IMR-90 (cell line): Measurements from ENCODE around the gene ADCYAP1R1. TPM values are rescaled to one million over a fixed set of nuclear protein-coding genes. Genes with fewer than 3 reads are reported as not detected.

Experiments
- ATAC-seq: fragments of 200-7000 bp; cut with Tn5 transposase; 2 replicates; pipeline ENCODE4 v1.9.1; 2020; ENCODE audit warnings: low read depth, mild to moderate bottlenecking, moderate library complexity
- BruUV-seq: library from RNA; stranded (reverse); fragments of 400-500 nt; replicated peaks from 2 replicates; lab custom pipeline; 2021; lab: Mats Ljungman, UMichigan
- CTCF ChIA-PET: fragments of 300-600 bp; formaldehyde crosslinking; extraction: SDS; loops from one replicate; lab custom pipeline; 2021; ENCODE audit warnings: antibody characterized with exemption; lab: Yijun Ruan, JAX
- POLR2A ChIA-PET: fragments of 300-600 bp; sonication (Branson Sonifier 250); formaldehyde crosslinking; loops from one replicate; lab custom pipeline; 2022; ENCODE audit warnings: antibody characterized with exemption; ENCODE audit not compliant: unreplicated experiment; lab: Charles Lee
- DNase-seq: peaks from one replicate; pipeline ENCODE4 v3.0.0; 2013
- H2AFZ ChIP-seq: replicated peaks from 2 replicates; pipeline ENCODE3; 2013; ENCODE audit warnings: low read length, mild to moderate bottlenecking; ENCODE audit not compliant: poor library complexity
- H2AK5ac ChIP-seq: 2 replicates; pipeline ENCODE4 v1.6.1; 2013; ENCODE audit warnings: low read depth, low read length, inconsistent platforms
- H2AK9ac ChIP-seq: replicated peaks from 2 replicates; pipeline ENCODE3; 2013; ENCODE audit warnings: mild to moderate bottlenecking, low read depth, low read length, moderate library complexity; ENCODE audit not compliant: poor library complexity
- H2BK120ac ChIP-seq: 2 replicates; pipeline ENCODE4 v1.6.1; 2013; ENCODE audit warnings: low read depth, low read length, inconsistent platforms
- H2BK15ac ChIP-seq: 3 replicates; pipeline ENCODE4 v1.6.1; 2013; ENCODE audit warnings: low read depth, low read length, inconsistent platforms
- H2BK20ac ChIP-seq: 2 replicates; pipeline ENCODE4 v1.6.1; 2013; ENCODE audit warnings: low read depth, mild to moderate bottlenecking, inconsistent platforms, low read length, moderate library complexity
- H2BK5ac ChIP-seq: 2 replicates; pipeline ENCODE4 v1.6.1; 2013; ENCODE audit warnings: mild to moderate bottlenecking, low read depth, low read length, inconsistent platforms; ENCODE audit not compliant: poor library complexity, severe bottlenecking
- H3K14ac ChIP-seq: replicated peaks from 2 replicates; pipeline ENCODE4 v1.6.1; 2013; ENCODE audit warnings: low read depth, low read length, inconsistent platforms
- H3K18ac ChIP-seq: 2 replicates; pipeline ENCODE4 v1.6.1; 2013; ENCODE audit warnings: low read depth, low read length, control low read depth
- H3K23ac ChIP-seq: 2 replicates; pipeline ENCODE4 v1.6.1; 2013; ENCODE audit warnings: low read depth, low read length, inconsistent platforms
- H3K27ac ChIP-seq: 2 replicates; pipeline ENCODE4 v1.5.1; 2013; ENCODE audit warnings: mild to moderate bottlenecking, control low read depth, low read length; ENCODE audit not compliant: insufficient read depth
- H3K27me3 ChIP-seq: 2 replicates; pipeline ENCODE4 v1.6.1; 2013; ENCODE audit warnings: low read length; ENCODE audit not compliant: control insufficient read depth, insufficient read depth
- H3K36me3 ChIP-seq: 2 replicates; pipeline ENCODE4 v1.6.1; 2013; ENCODE audit warnings: low read length, mixed read lengths; ENCODE audit not compliant: control insufficient read depth, insufficient read depth
- H3K4ac ChIP-seq: 2 replicates; pipeline ENCODE4 v1.6.1; 2013; ENCODE audit warnings: low read depth, low read length, inconsistent platforms
- H3K4me1 ChIP-seq: 2 replicates; pipeline ENCODE4 v1.6.1; 2013; ENCODE audit warnings: low read length, mixed read lengths; ENCODE audit not compliant: control insufficient read depth, insufficient read depth
- H3K4me2 ChIP-seq: 2 replicates; pipeline ENCODE4 v1.6.1; 2013; ENCODE audit warnings: low read depth, mild to moderate bottlenecking, control low read depth, low read length, moderate library complexity
- H3K4me3 ChIP-seq: 2 replicates; pipeline ENCODE4 v1.5.1; 2013; ENCODE audit warnings: low read depth, mild to moderate bottlenecking, control low read depth, low read length, moderate library complexity; ENCODE audit not compliant: insufficient read depth
- H3K56ac ChIP-seq: 2 replicates; pipeline ENCODE4 v1.6.1; 2013; ENCODE audit warnings: low read length, inconsistent platforms; ENCODE audit not compliant: insufficient read depth; ENCODE audit errors: extremely low read depth
- H3K79me1 ChIP-seq, 2 experiments: 2 replicates each; pipeline ENCODE4 v1.6.1; 2013; ENCODE audit warnings: low read length in 2 of 2, inconsistent platforms in 1 of 2, low read depth in 1 of 2
- H3K9ac ChIP-seq: 2 replicates; pipeline ENCODE4 v1.6.1; 2013; ENCODE audit warnings: low read depth, low read length, control low read depth
- H3K9me1 ChIP-seq: 2 replicates; pipeline ENCODE4 v1.6.1; 2013; ENCODE audit warnings: low read length, inconsistent platforms; ENCODE audit not compliant: insufficient read depth
- H3K9me3 ChIP-seq: 2 replicates; pipeline ENCODE4 v1.6.1; 2013; ENCODE audit warnings: low read length; ENCODE audit not compliant: control insufficient read depth, insufficient read depth
- H4K20me1 ChIP-seq: 2 replicates; pipeline ENCODE4 v1.6.1; 2013; ENCODE audit warnings: low read length, inconsistent platforms; ENCODE audit not compliant: insufficient read depth
- H4K5ac ChIP-seq: 2 replicates; pipeline ENCODE4 v1.6.1; 2013; ENCODE audit warnings: mild to moderate bottlenecking, low read depth, low read length, control low read depth
- H4K8ac ChIP-seq, 2 experiments: 2 replicates each; pipeline ENCODE4 v1.6.1; 2013; ENCODE audit warnings: low read depth in 2 of 2, low read length in 2 of 2, control low read depth in 1 of 2, inconsistent platforms in 1 of 2
- H4K91ac ChIP-seq: 2 replicates; pipeline ENCODE4 v1.6.1; 2013; ENCODE audit warnings: low read depth, low read length, inconsistent platforms; ENCODE audit not compliant: insufficient read depth
- MAZ ChIP-seq: IDR thresholded peaks from 2 replicates; pipeline ENCODE4 v1.6.1; 2012; ENCODE audit warnings: low read depth, mild to moderate bottlenecking, low read length, improper control_type of control experiment, moderate library complexity, borderline replicate concordance
- POLR2A ChIP-seq: IDR thresholded peaks from 2 replicates; pipeline ENCODE4 v1.6.1; 2012; ENCODE audit warnings: mild to moderate bottlenecking, low read depth, low read length
- RCOR1 ChIP-seq: IDR thresholded peaks from 2 replicates; pipeline ENCODE4 v1.6.1; 2012; ENCODE audit warnings: mild to moderate bottlenecking, low read length, improper control_type of control experiment; ENCODE audit not compliant: insufficient replicate concordance
- SMC3 ChIP-seq: fragments of 150-350 bp; IDR thresholded peaks from 2 replicates; pipeline ENCODE4 v1.6.1; 2016; ENCODE audit warnings: low read depth, mild to moderate bottlenecking, antibody characterized with exemption, low read length, moderate library complexity
- WGBS, 2 experiments: methylation state at CpG; one replicate each; pipeline versions ENCODE4 v1.1.5 to v1.1.7; 2013; ENCODE audit warnings: missing lambda C conversion rate in 2 of 2; ENCODE audit not compliant: insufficient read length in 1 of 2; ENCODE audit errors: extremely low coverage in 2 of 2; 5-methylcytosine and 5-hydroxymethylcytosine counted together
- dilution Hi-C: fragments of 300-500 bp; cut with HindIII; formaldehyde crosslinking; loops from one replicate; pipeline ENCODE4 v1.14.3; 2018; ENCODE audit warnings: low sequenced_read_pairs; ENCODE audit not compliant: unreplicated experiment
- in situ Hi-C: fragments of 300-500 bp; cut with MboI; formaldehyde crosslinking; loops from 3 replicates; pipeline ENCODE4 v1.14.3; 2019; ENCODE audit warnings: low sequenced_read_pairs, inconsistent platforms, mixed read lengths
- intact Hi-C: fragments of 100-400 bp; cut with micrococcal nuclease; formaldehyde crosslinking; loops from 2 replicates; pipeline ENCODE4 v1.10.0; 2022
- polyA plus RNA-seq, 3 experiments: library from polyadenylated mRNA; depleted of rRNA; stranded (reverse); fragments of >200 nt; gene quantifications; 2 replicates each; pipeline ENCODE4 v1.2.3, GENCODE V29; 2012; ENCODE audit warnings: low replicate concordance in 1 of 3
- total RNA-seq: library from RNA; depleted of rRNA; stranded (reverse); fragments of >200 nt; gene quantifications from 2 replicates; pipeline ENCODE4 v1.2.3, GENCODE V29; 2012

The ADCYAP1R1 gene
- total and polyA plus RNA-seq, 2 of the 4 experiments (the other 2 are of a cell fraction) = not detected

DNA sequence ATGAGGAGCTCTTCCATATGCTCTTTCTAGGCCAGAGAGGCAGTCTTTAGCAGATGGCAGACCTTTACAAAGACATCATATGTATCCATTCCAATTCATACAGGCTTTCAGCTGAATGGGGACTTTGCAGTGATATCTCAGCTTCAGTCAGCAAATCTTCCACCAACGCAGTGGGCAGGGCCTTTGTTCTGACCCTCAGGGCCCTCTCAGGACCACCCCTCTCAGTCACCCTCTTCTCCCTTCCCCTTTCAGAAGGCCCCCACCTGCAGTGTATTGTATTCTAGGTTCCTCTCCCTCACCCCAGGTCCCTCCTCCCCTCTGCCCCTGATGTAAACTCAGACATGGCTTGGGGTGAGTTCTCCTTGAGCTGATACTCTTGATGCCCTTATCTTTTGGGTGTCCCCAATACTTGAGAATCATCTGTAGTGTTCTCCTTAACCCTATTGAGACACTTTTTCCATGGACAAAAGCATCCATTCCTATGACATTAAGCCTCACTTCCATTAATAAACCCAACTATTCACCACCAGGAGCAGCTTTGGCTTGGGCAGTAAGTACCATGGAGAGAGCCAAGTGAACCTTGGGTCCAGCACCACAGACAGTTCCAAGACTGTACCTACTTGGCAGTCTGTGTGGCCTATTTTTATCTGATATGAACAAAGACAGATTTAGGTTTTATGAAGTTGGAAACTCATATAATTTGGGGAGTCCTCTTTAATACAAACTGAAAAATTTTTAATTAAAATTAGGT is 62.7 kb downstream of the ADCYAP1R1 start:
- H3K27me3 ChIP-seq = no peaks in the 10 kb centered on the region
- no CpG with 5 or more reads among the region's 1 CpG for WGBS, 2 experiments
- H3K4me3 ChIP-seq = no peak overlapping the region
- no peaks in the 10 kb centered on the region for H3K36me3 ChIP-seq
- H3K9me3 ChIP-seq = no peaks in the 10 kb centered on the region
- no peak overlapping the region for H3K27ac ChIP-seq
- no peak overlapping the region for H2AK5ac ChIP-seq
- H2BK5ac ChIP-seq = no peak overlapping the region
- no peak overlapping the region for H4K91ac ChIP-seq
- no peak overlapping the region for H2AFZ ChIP-seq
- H2BK15ac ChIP-seq = no peak overlapping the region
- H3K9me1 ChIP-seq = no peaks in the 10 kb centered on the region
- no peak overlapping the region for H4K8ac ChIP-seq
- CTCF ChIA-PET = no interaction called here
- peak; percentile 44 for DNase-seq
- no TSS peak for BruUV-seq
- H3K9ac ChIP-seq = no peak overlapping the region
- TF ChIP-seq SMC3 = no peak
- peak; percentile 84 for TF ChIP-seq RCOR1
- TF ChIP-seq POLR2A = no peak
- TF ChIP-seq MAZ = no peak
- no peak overlapping the region for H2AK9ac ChIP-seq
- H3K4me2 ChIP-seq = no peak overlapping the region
- no peak overlapping the region for H3K4ac ChIP-seq
- in situ Hi-C loops = no loop called here
- ATAC-seq = peak; percentile 67
- no peak overlapping the region for H3K56ac ChIP-seq
- dilution Hi-C loops = no loop called here
- H2BK20ac ChIP-seq = no peak overlapping the region
- no peaks in the 10 kb centered on the region for H3K79me1 ChIP-seq
- H3K23ac ChIP-seq = no peak overlapping the region
- intact Hi-C loops = no loop called here
- POLR2A ChIA-PET = no interaction called here
- H4K20me1 ChIP-seq = no peaks in the 10 kb centered on the region
- no peaks in the 10 kb centered on the region for H3K4me1 ChIP-seq
- H3K18ac ChIP-seq = no peak overlapping the region
- no peak overlapping the region for H4K5ac ChIP-seq
- H2BK120ac ChIP-seq = no peak overlapping the region
- H3K14ac ChIP-seq = no peak overlapping the region
